Bronchial epithelial cell (primary cell): ENCODE measurements around the gene NUDT12. TPM values are rescaled to one million over a fixed set of nuclear protein-coding genes. Genes with fewer than 3 reads are reported as not detected.
A peak's percentile ranks its signal among the peaks of the same experiment; 100 is the strongest.

Source experiments
- DNase-seq: peaks from one replicate; pipeline ENCODE4 v3.0.0-alpha.2; 2010; ENCODE audit warnings: low read depth
- FAIRE-seq: peaks from 2 replicates; lab custom pipeline; 2011; peaks lifted over from hg19 to GRCh38; lab: Jason Lieb, UNC
- H3K27me3 ChIP-seq: 2 replicates; pipeline ENCODE4 v1.5.1; 2011; ENCODE audit warnings: low read length; ENCODE audit not compliant: control insufficient read depth, insufficient read depth
- H3K36me3 ChIP-seq: 2 replicates; pipeline ENCODE4 v1.5.1; 2011; ENCODE audit warnings: low read length; ENCODE audit not compliant: control insufficient read depth, insufficient read depth
- H3K4me3 ChIP-seq: 2 replicates; pipeline ENCODE4 v1.5.1; 2011; ENCODE audit warnings: mild to moderate bottlenecking, low read depth, low read length, control low read depth
- CTCF ChIP-seq: IDR thresholded peaks from 2 replicates; pipeline ENCODE4 v1.5.1; 2011; ENCODE audit warnings: mild to moderate bottlenecking, moderate library complexity, low read length, control low read depth, inconsistent platforms; ENCODE audit not compliant: insufficient read depth, severe bottlenecking
- total RNA-seq: library from RNA; depleted of rRNA; stranded (reverse); fragments of >200 nt; gene quantifications from 2 replicates; pipeline ENCODE4 v1.2.1, GENCODE V29; 2014

Gene NUDT12
- total RNA-seq, 1 donor from 2014 or later, result 11.6 TPM

GRCh38 chr5:103598997-103599566 lies 36.5 kb upstream of the NUDT12 start:
- FAIRE-seq (no peak), DNase-seq (no peak)
- H3K36me3 ChIP-seq, result no peaks in the 10 kb centered on the region
- no peak for TF ChIP-seq CTCF
- H3K4me3 ChIP-seq, result no peak overlapping the region
- H3K27me3 ChIP-seq, result no peaks in the 10 kb centered on the region

GRCh38 chr5:103590221-103590620 lies 27.6 kb upstream of the NUDT12 start:
- no peaks in the 10 kb centered on the region for H3K36me3 ChIP-seq
- FAIRE-seq (no peak), DNase-seq (no peak)
- H3K27me3 ChIP-seq, result no peaks in the 10 kb centered on the region
- no peak for TF ChIP-seq CTCF
- H3K4me3 ChIP-seq, result no peak overlapping the region

GRCh38 chr5:103589776-103590175 lies 27.2 kb upstream of the NUDT12 start:
- H3K4me3 ChIP-seq, result no peak overlapping the region
- FAIRE-seq (no peak), DNase-seq (no peak)
- no peaks in the 10 kb centered on the region for H3K27me3 ChIP-seq
- H3K36me3 ChIP-seq, result no peaks in the 10 kb centered on the region
- TF ChIP-seq CTCF, result no peak

- DNase-seq (no peak), FAIRE-seq (no peak)
- Histone ChIP-seq H3K27me3 (no peaks in the 10 kb centered on the region), H3K36me3 (no peaks in the 10 kb centered on the region), H3K4me3 (no peak overlapping the region)
- TF ChIP-seq CTCF, result no peak
These were observed 26.8 kb upstream of the NUDT12 start for GRCh38 chr5:103589357-103589756.

GRCh38 chr5:103587185-103587748 lies 24.7 kb upstream of the NUDT12 start:
- Histone ChIP-seq H3K4me3 (no peak overlapping the region), H3K36me3 (no peaks in the 10 kb centered on the region), H3K27me3 (no peaks in the 10 kb centered on the region)
- FAIRE-seq (no peak), DNase-seq (peak; percentile 41)
- TF ChIP-seq CTCF, result peak; percentile 23

- peak; percentile 55 for DNase-seq
- H3K36me3 ChIP-seq, result no peaks in the 10 kb centered on the region
- FAIRE-seq, result no peak
- H3K4me3 ChIP-seq, result no peak overlapping the region
- no peaks in the 10 kb centered on the region for H3K27me3 ChIP-seq
- peak; percentile 48 for TF ChIP-seq CTCF
These were observed 19.8 kb upstream of the NUDT12 start for GRCh38 chr5:103582364-103582763.
